Mucosa of descending colon (tissue), 3 donors: ENCODE measurements around the gene GALNT1. TPM values are rescaled to one million over a fixed set of nuclear protein-coding genes. Genes with fewer than 3 reads are reported as not detected.

Experiments used
- ATAC-seq: fragments of 200-7000 bp; cut with Tn5 transposase; one replicate; pipeline ENCODE4 v1.9.1; 2020; ENCODE audit warnings: mild to moderate bottlenecking, moderate library complexity
- DNase-seq, 3 donors: peaks; one replicate each; pipeline ENCODE4 v3.0.0-alpha.2; 2020
- H3K36me3 ChIP-seq: fragments of 200-600 bp; one replicate; pipeline ENCODE4 v1.8.0; 2021; ENCODE audit warnings: low read depth, mild to moderate bottlenecking
- H3K4me1 ChIP-seq: fragments of 200-600 bp; one replicate; pipeline ENCODE4 v1.8.0; 2021; ENCODE audit warnings: low read depth, mild to moderate bottlenecking
- H3K4me3 ChIP-seq: fragments of 200-600 bp; one replicate; pipeline ENCODE4 v1.8.0; 2021; ENCODE audit warnings: mild to moderate bottlenecking
- H3K9me3 ChIP-seq: fragments of 200-600 bp; one replicate; pipeline ENCODE4 v1.8.0; 2021; ENCODE audit warnings: mild to moderate bottlenecking
- CTCF ChIP-seq: fragments of 200-600 bp; IDR thresholded peaks from one replicate; pipeline ENCODE4 v1.8.0; 2022; ENCODE audit warnings: antibody characterized with exemption, mild to moderate bottlenecking
- intact Hi-C, 2 donors: fragments of 100-400 bp; cut with DNase I in 1 of 2; cut with micrococcal nuclease in 1 of 2; formaldehyde crosslinking; loops; one replicate each; pipeline versions ENCODE4 v1.11.0 to v1.11.1; 2022; cut with DNase I, micrococcal nuclease
- total RNA-seq, 3 donors: library from RNA; stranded (reverse); fragmentation: NEBNext Ultra II Directional in 2 of 3; extraction: Animal tissue kit (Norgen Biotek cat#: 25700) in 2 of 3; gene quantifications; one replicate each; pipeline versions ENCODE4 v1.2.1 to v1.2.4, GENCODE V29; 2021 to 2023
- donor health status: DM: no; HTN: no; CAD: no; lungs with moderate emphysema.
- donor health status: DM: no; HTN: no; CAD: no.
- donor health status: DM: no; HTN: yes; CAD: no.

Gene GALNT1
- total RNA-seq, 3 donors from 2014 or later, result 82.7 to 118 (median 109) TPM

- TF ChIP-seq CTCF, result no peak
- intact Hi-C loops, result no loop called here
- DNase-seq (no peak), ATAC-seq (no peak)
- Histone ChIP-seq H3K9me3 (no peaks in the 10 kb centered on the region), H3K4me3 (no peak overlapping the region), H3K36me3 (no peaks in the 10 kb centered on the region), H3K4me1 (no peaks in the 10 kb centered on the region)
These were observed 159.1 kb downstream of the GALNT1 start for GRCh38 chr18:35740656-35741055.

- no peak for TF ChIP-seq CTCF
- no peak overlapping the region for H3K4me3 ChIP-seq
- no peaks in the 10 kb centered on the region for H3K9me3 ChIP-seq
- DNase-seq (no peak), ATAC-seq (no peak)
- intact Hi-C loops, result no loop called here
- no peaks in the 10 kb centered on the region for H3K36me3 ChIP-seq
- H3K4me1 ChIP-seq, result no peaks in the 10 kb centered on the region
These were observed 162.4 kb downstream of the GALNT1 start for GRCh38 chr18:35743916-35744315.

GRCh38 chr18:35745814-35746213, 164.3 kb downstream of the GALNT1 start:
- intact Hi-C loops, result no loop called here
- DNase-seq (no peak), ATAC-seq (peak; percentile 74)
- H3K36me3 ChIP-seq, result no peaks in the 10 kb centered on the region
- H3K4me1 ChIP-seq, result no peaks in the 10 kb centered on the region
- no peak for TF ChIP-seq CTCF
- H3K9me3 ChIP-seq, result no peaks in the 10 kb centered on the region
- H3K4me3 ChIP-seq, result no peak overlapping the region

GRCh38 chr18:35746826-35747339, 165.3 kb downstream of the GALNT1 start:
- intact Hi-C loops, result no loop called here
- DNase-seq, result no peak
- Histone ChIP-seq H3K36me3 (no peaks in the 10 kb centered on the region), H3K4me3 (no peak overlapping the region), H3K9me3 (no peaks in the 10 kb centered on the region), H3K4me1 (no peaks in the 10 kb centered on the region)
- no peak for TF ChIP-seq CTCF
- ATAC-seq, result no peak

GRCh38 chr18:35747894-35748472, 166.4 kb downstream of the GALNT1 start:
- no peaks in the 10 kb centered on the region for H3K9me3 ChIP-seq
- no peak overlapping the region for H3K4me3 ChIP-seq
- no peak for ATAC-seq
- no peak for DNase-seq
- no peaks in the 10 kb centered on the region for H3K36me3 ChIP-seq
- intact Hi-C loops, result no loop called here
- no peak for TF ChIP-seq CTCF
- H3K4me1 ChIP-seq, result no peaks in the 10 kb centered on the region

GRCh38 chr18:35749701-35750100, 168.2 kb downstream of the GALNT1 start:
- no peak for ATAC-seq
- no peak overlapping the region for H3K4me3 ChIP-seq
- TF ChIP-seq CTCF, result no peak
- no peak for DNase-seq
- no peaks in the 10 kb centered on the region for H3K9me3 ChIP-seq
- no peaks in the 10 kb centered on the region for H3K4me1 ChIP-seq
- H3K36me3 ChIP-seq, result no peaks in the 10 kb centered on the region
- intact Hi-C loops, result loop anchor here in 1 of 2 donors (10.0 kb wide), 1 partner anchor 205 kb away; no protein-coding TSS in a partner anchor
